ENCODE data around the gene VRTN. TPM values are rescaled to one million over a fixed set of nuclear protein-coding genes. Genes with fewer than 3 reads are reported as not detected.

The VRTN gene
- total RNA-seq, 4 donors from 2014 or later = not detected

GRCh38 chr14:74405663-74406062 lies 57.4 kb downstream of the VRTN start:
- Histone ChIP-seq H3K4me1 (peaks cover 9 to 12% of the 10 kb centered on the region in 2 donors), H3K9me3 (no peaks in the 10 kb centered on the region), H3K27ac (no peak overlapping the region), H3K4me3 (no peak overlapping the region), H3K36me3 (no peaks in the 10 kb centered on the region), H3K27me3 (peaks cover 0 to 4% (median 2%) of the 10 kb centered on the region in 3 donors)
- intact Hi-C loops (cut with DNase I; ENCODE audit: low total_unique reads) (no loop called here), in situ Hi-C loops (cut with MboI; ENCODE audit: low sequenced_read_pairs in 4 of 4) (no loop called here)
- ATAC-seq (no peak), DNase-seq (no peak)
- TF ChIP-seq POLR2A (IDR thresholded peaks at IDR 0.05) (no peak), CTCF (IDR thresholded peaks at IDR 0.05 in 4 of 5, conservative IDR thresholded peaks at IDR 0.05 in 1 of 5) (no peak)

- H3K27me3 ChIP-seq = peaks cover 0 to 5% (median 4%) of the 10 kb centered on the region in 3 donors
- no peak for TF ChIP-seq CTCF (IDR thresholded peaks at IDR 0.05 in 4 of 5, conservative IDR thresholded peaks at IDR 0.05 in 1 of 5)
- no peak for TF ChIP-seq POLR2A (IDR thresholded peaks at IDR 0.05)
- no peaks in the 10 kb centered on the region for H3K36me3 ChIP-seq
- no peaks in the 10 kb centered on the region for H3K9me3 ChIP-seq
- no peak for ATAC-seq
- H3K4me3 ChIP-seq = no peak overlapping the region
- intact Hi-C loops (cut with DNase I; ENCODE audit: low total_unique reads) = no loop called here
- no peak overlapping the region for H3K27ac ChIP-seq
- peaks cover 0 to 1% of the 10 kb centered on the region in 2 donors for H3K4me1 ChIP-seq
- DNase-seq = no peak
- in situ Hi-C loops (cut with MboI; ENCODE audit: low sequenced_read_pairs in 4 of 4) = no loop called here
These were observed 58.9 kb downstream of the VRTN start for GRCh38 chr14:74407021-74407800.

- intact Hi-C loops (cut with DNase I; ENCODE audit: low total_unique reads) (no loop called here), in situ Hi-C loops (cut with MboI; ENCODE audit: low sequenced_read_pairs in 4 of 4) (no loop called here)
- Histone ChIP-seq H3K36me3 (no peaks in the 10 kb centered on the region), H3K9me3 (no peaks in the 10 kb centered on the region), H3K4me1 (no peaks in the 10 kb centered on the region), H3K4me3 (no peak overlapping the region), H3K27ac (no peak overlapping the region), H3K27me3 (peaks cover 0 to 5% (median 4%) of the 10 kb centered on the region in 3 donors)
- DNase-seq (no peak), ATAC-seq (no peak)
- no peak for TF ChIP-seq POLR2A (IDR thresholded peaks at IDR 0.05)
- no peak for TF ChIP-seq CTCF (IDR thresholded peaks at IDR 0.05 in 4 of 5, conservative IDR thresholded peaks at IDR 0.05 in 1 of 5)
These were observed 59.5 kb downstream of the VRTN start for GRCh38 chr14:74407801-74408154.

DNA sequence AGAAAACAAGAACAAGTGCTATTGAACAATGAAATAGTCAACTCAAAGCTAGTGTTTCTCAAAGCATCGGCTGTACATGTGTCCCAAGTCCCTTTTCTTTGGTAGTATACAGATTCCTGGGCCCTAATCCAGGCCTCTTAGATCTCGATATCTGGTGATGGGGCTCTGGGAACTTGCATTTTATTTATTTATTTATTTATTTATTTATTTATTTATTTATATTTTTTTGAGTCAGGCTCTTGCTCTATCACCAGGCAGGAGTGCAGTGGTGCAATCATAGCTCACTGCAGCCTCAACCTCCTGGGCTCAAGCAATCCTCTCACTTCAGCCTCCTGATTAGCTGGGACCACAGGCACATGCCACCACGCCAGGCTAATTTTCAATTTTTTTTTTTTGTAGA lies 60.6 kb downstream of the VRTN start:
- Histone ChIP-seq H3K27ac (no peak overlapping the region), H3K4me3 (no peak overlapping the region), H3K9me3 (no peaks in the 10 kb centered on the region), H3K36me3 (no peaks in the 10 kb centered on the region), H3K4me1 (no peaks in the 10 kb centered on the region), H3K27me3 (peaks cover 0 to 5% (median 4%) of the 10 kb centered on the region in 3 donors)
- DNase-seq (no peak), ATAC-seq (no peak)
- TF ChIP-seq POLR2A (IDR thresholded peaks at IDR 0.05) (no peak), CTCF (IDR thresholded peaks at IDR 0.05 in 4 of 5, conservative IDR thresholded peaks at IDR 0.05 in 1 of 5) (no peak)
- in situ Hi-C loops (cut with MboI; ENCODE audit: low sequenced_read_pairs in 4 of 4) = no loop called here
- intact Hi-C loops (cut with DNase I; ENCODE audit: low total_unique reads) = no loop called here

Measured in gastrocnemius medialis (tissue), 4 donors.